HG03139 (cell line): ENCODE measurements around the gene USP49.

Experiments
- ATAC-seq: cut with Tn5 transposase; IDR thresholded peaks from one replicate; pipeline ENCODE4 v1.9.1; 2021; ENCODE audit not compliant: unreplicated experiment

The USP49 gene

DNA sequence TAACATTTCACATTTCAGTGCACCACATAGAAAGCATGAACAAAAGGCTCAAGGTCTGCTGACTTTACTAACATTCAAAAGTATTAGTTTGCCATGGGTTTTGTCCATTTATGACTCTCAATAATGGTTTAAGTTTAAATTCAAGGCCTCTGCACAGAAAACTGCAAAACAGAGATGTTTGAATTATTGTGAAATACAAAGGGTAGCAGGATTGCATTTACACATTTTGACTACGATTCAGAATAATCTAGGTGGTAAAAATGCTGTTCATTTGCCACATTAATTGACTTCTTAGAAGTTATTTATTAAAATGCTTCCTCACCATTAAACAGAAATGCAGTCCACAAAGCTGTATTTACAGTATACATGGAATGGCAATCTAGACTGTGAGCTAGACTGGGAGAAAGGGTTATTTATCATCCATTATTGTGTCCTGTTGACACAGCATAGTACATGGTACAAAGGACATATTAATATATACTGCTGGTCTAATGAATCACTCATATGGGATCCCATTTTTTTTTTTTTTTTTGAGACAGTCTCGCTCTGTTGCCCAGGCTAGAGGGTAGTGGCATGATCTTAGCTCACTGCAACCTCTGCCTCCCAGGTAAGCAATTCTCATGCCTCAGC lies 18.0 kb downstream of the USP49 start:
- ATAC-seq, result no peak

DNA sequence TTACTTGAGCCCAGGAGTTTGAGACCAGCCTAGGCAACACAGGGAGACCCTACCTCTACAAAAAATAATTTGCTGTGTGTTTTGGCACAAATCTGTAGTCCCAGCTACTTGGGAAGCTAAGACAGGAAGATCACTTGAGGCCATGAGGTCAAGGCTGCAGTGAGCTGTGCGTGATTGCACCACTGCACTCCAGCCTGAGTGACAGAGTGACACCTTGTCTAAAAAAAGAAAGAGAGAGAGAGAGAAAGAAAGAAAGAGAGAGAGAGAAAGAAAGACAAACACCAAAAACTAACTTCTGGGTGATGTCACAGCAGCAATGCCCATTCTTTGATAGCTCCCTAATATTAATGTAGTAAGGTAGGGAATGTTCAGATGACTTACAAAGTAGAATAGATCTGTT lies 20.4 kb downstream of the USP49 start:
- no peak for ATAC-seq

- ATAC-seq, result no peak
Measured at GRCh38 chr6:41872147-41872546, 23.0 kb downstream of the USP49 start.

GRCh38 chr6:41871691-41872090 lies 23.5 kb downstream of the USP49 start:
- no peak for ATAC-seq

- no peak for ATAC-seq
Measured at GRCh38 chr6:41859356-41859755, 35.8 kb downstream of the USP49 start.

GRCh38 chr6:41858703-41859102 lies 36.5 kb downstream of the USP49 start:
- ATAC-seq, result no peak

- ATAC-seq, result no peak
Measured at GRCh38 chr6:41850861-41851260, 44.3 kb downstream of the USP49 start.

GRCh38 chr6:41846666-41847237 lies 48.4 kb downstream of the USP49 start:
- no peak for ATAC-seq

DNA sequence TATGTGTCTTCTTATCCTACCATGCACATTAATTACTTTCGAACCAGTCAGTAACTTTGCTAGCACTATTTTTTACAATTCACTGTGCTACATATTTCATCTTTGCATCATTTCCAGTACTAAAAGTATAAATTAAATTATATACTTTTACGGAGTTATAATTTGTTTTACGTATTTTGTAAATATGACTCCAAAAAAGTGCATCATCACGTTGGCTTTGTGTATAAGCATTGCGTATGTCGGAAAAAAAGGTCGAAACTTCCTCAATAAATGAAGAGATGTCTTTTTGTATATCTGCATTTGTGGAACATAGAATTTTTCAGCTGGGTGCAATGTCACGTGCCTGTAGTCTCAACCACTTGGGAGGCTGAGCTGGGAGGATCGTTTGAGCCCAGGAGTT lies 52.0 kb downstream of the USP49 start:
- no peak for ATAC-seq

GRCh38 chr6:41840326-41840725 lies 54.8 kb downstream of the USP49 start:
- no peak for ATAC-seq

DNA sequence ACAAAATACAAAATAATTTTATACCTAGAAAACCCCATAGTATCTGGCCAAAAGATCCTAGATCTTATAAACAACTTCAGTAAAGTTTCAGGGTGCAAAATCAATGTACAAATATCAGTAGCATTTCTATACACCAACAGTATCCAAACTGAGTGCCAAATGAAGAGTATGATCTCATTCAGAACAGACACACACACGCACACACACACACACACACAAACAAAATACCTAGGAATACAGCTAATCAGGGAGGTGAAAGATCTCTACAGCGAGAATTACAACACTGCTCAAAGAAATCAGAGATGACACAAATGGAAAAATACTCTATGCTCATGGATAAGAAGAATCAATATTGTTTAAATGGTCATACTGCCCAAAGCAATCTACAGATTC lies 58.5 kb downstream of the USP49 start:
- ATAC-seq, result no peak

GRCh38 chr6:41836022-41836659 lies 59.0 kb downstream of the USP49 start:
- no peak for ATAC-seq

GRCh38 chr6:41832263-41832662 lies 62.9 kb downstream of the USP49 start:
- ATAC-seq, result no peak

GRCh38 chr6:41826343-41827022 lies 68.7 kb downstream of the USP49 start:
- no peak for ATAC-seq

DNA sequence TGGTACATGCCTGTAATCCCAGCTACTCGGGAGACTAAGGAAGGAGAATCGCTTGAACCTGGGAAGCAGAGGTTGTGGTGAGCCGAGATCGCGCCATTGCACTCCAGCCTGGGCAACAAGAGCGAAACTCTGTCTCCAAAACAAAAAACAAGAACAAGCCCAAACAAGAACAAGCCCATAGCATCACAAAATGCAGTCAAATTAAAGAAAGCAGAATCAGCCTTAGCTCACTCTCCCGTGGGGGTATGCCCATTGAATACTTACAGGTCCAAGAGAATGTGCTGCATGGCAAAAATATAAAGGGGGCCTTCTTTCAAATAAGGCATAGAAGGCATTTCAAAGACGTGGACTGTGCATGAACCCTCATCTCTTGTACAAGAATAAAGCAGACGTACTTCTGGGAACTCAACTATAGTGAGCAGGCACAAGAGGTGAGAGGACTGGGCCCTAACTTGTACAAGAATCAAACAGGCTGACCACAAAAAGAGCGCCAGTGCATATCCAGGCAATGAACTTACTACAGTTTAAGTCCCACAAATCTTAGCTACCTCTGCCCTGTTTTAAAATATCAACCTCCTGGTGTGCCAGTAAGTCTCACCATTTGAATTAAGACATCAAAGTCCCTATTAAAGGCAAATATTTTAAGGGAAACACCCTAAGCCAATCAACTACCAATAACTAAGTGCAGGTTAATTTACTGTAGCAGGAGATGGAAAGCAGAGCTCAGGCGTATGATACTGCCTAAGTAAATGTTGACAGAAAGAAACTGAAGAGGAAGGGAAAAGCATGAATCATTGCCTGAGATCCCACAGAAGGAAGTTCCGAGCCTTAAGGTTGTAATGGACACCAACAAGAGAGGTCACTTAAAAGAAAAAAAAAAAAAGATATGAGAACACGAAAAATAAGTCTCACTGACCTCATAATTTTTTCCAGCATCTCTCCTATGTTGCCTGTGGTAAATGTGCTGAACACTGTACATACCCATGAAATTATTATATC lies 70.3 kb downstream of the USP49 start:
- no peak for ATAC-seq

DNA sequence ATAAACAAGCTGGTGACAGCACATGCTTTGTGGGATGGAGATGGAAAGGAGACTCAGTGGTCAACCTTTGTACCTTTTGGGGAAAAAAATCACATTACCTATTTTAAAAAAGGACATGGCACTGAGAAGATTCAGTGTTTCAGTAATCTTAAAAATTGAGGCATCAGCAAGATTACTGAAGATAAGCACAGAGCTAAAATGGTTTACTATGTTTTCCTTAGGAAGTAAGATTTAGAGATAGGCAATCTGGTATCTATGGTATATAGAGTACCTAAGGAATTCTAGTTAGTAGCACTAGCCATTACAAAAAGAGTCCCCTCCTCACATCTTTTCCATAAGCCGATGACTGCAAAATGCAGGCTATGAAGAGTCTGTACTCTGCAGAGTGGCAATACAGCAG lies 72.0 kb downstream of the USP49 start:
- no peak for ATAC-seq

GRCh38 chr6:41822021-41822420 lies 73.2 kb downstream of the USP49 start:
- no peak for ATAC-seq

DNA sequence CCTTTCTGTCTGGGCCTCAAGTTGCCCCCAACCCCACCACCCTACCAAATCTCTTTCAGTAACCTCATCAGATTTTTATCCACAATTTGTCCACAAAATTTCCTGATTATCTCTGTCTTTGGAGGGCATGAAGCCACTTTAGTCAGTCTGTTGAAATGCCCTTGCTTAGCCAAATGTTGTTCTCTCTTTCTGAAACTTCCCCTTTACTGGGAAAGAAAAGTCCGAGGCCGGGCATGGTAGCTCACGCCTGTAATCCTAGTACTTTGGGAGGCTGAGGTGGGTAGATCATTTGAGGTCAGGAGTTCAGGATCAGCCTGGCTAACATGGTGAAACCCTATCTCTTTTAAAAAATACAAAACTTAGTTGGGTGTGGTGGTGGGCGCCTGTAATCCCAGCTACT lies 73.9 kb downstream of the USP49 start:
- no peak for ATAC-seq

GRCh38 chr6:41818271-41819054 lies 76.7 kb downstream of the USP49 start:
- ATAC-seq, result no peak

GRCh38 chr6:41815587-41815986 lies 79.6 kb downstream of the USP49 start:
- no peak for ATAC-seq
